GM12878 (cell line): Measurements from ENCODE around the gene WDTC1.

Experiments
- CEBPB ChIP-seq, 2 experiments: fragments of 150-350 bp in 1 of 2; IDR thresholded peaks; 2 replicates each; pipeline ENCODE4 v1.6.1; 2012 to 2014; ENCODE audit warnings: low read depth in 2 of 2, low read length in 2 of 2, borderline replicate concordance in 1 of 2, inconsistent platforms in 1 of 2
- CTCF ChIP-seq, 3 experiments: IDR thresholded peaks in 2 of 3; conservative IDR thresholded peaks in 1 of 3; 2 replicates each; pipeline ENCODE4 v1.5.1; 2011; ENCODE audit warnings: low read depth in 3 of 3, low read length in 3 of 3, mild to moderate bottlenecking in 3 of 3, control low read depth in 2 of 3, moderate library complexity in 2 of 3, inconsistent platforms in 1 of 3, mixed read lengths in 1 of 3; ENCODE audit not compliant: control insufficient read depth in 2 of 3, insufficient read depth in 1 of 3; ENCODE audit errors: extremely low read depth in 1 of 3
- EGR1 ChIP-seq, 2 experiments: IDR thresholded peaks; 1 replicate in 1 of 2; 2 replicates in 1 of 2; pipeline ENCODE4 v1.6.1; 2011 to 2012; ENCODE audit warnings: low read depth in 2 of 2, low read length in 2 of 2, borderline replicate concordance in 1 of 2, mild to moderate bottlenecking in 1 of 2, moderate library complexity in 1 of 2
- EP300 ChIP-seq, 2 experiments: fragments of 150-350 bp in 1 of 2; IDR thresholded peaks; 2 replicates each; pipeline ENCODE4 v1.6.1; 2011 to 2012; ENCODE audit warnings: low read depth in 2 of 2, low read length in 2 of 2, borderline replicate concordance in 1 of 2, improper control_type of control experiment in 1 of 2, inconsistent platforms in 1 of 2; ENCODE audit not compliant: control insufficient read depth in 1 of 2
- EZH2 ChIP-seq: IDR thresholded peaks from 2 replicates; pipeline ENCODE4 v1.6.1; 2012; ENCODE audit warnings: low read depth, mild to moderate bottlenecking, control low read depth, inconsistent platforms, low read length, borderline replicate concordance; ENCODE audit not compliant: control insufficient read depth
- GABPA ChIP-seq: IDR thresholded peaks from 2 replicates; pipeline ENCODE4 v1.6.1; 2014; ENCODE audit warnings: antibody characterized with exemption, low read depth, mild to moderate bottlenecking, inconsistent platforms
- HDGF ChIP-seq: fragments of 450-650 bp; IDR thresholded peaks from 2 replicates; pipeline ENCODE4 v1.6.1; 2016; ENCODE audit warnings: antibody characterized with exemption
- KDM1A ChIP-seq: fragments of 200-600 bp; sonication (generic); IDR thresholded peaks from 2 replicates; pipeline ENCODE4 v1.6.1; 2016; ENCODE audit warnings: borderline replicate concordance
- POLR2A ChIP-seq: IDR thresholded peaks from 2 replicates; pipeline ENCODE4 v1.6.1; 2011; ENCODE audit warnings: low read depth, mild to moderate bottlenecking, low read length
- SP1 ChIP-seq: IDR thresholded peaks from one replicate; pipeline ENCODE4 v1.6.1; 2011; ENCODE audit warnings: low read depth, low read length
- SRF ChIP-seq, 2 experiments: IDR thresholded peaks; 2 replicates each; pipeline ENCODE4 v1.6.1; 2011; ENCODE audit warnings: low read depth in 2 of 2, low read length in 2 of 2, mild to moderate bottlenecking in 1 of 2, moderate library complexity in 1 of 2
- TARDBP ChIP-seq: IDR thresholded peaks from 2 replicates; pipeline ENCODE4 v1.6.1; 2016; ENCODE audit warnings: borderline replicate concordance

GRCh38 chr1:27343639-27344025 is 109.2 kb downstream of the WDTC1 start:
- TF ChIP-seq SP1 (no peak), CTCF (IDR thresholded peaks at IDR 0.05 in 2 of 3, conservative IDR thresholded peaks at IDR 0.05 in 1 of 3; ENCODE audit: control insufficient read depth in 2 of 3, extremely low read depth in 1 of 3, insufficient read depth in 1 of 3, low read depth in 3 of 3, low read length in 3 of 3) (no peak), EP300 (IDR thresholded peaks at IDR 0.05; ENCODE audit: borderline replicate concordance in 1 of 2, control insufficient read depth in 1 of 2, low read depth in 2 of 2, low read length in 2 of 2) (no peak), POLR2A (no peak), SRF (IDR thresholded peaks at IDR 0.05; ENCODE audit: low read depth in 2 of 2, low read length in 2 of 2) (no peak), GABPA (no peak), TARDBP (no peak), HDGF (no peak; the same call in 1 of the 2 replicates), KDM1A (no peak), EZH2 (no peak), EGR1 (IDR thresholded peaks at IDR 0.05; ENCODE audit: borderline replicate concordance in 1 of 2, low read depth in 2 of 2, low read length in 2 of 2) (no peak), CEBPB (IDR thresholded peaks at IDR 0.05; ENCODE audit: borderline replicate concordance in 1 of 2, low read depth in 2 of 2, low read length in 2 of 2) (no peak)
